NCI-H774 (cell line): Measurements from ENCODE around the gene CNN3.
"Not testable (repeated sequence)": the region's sequence is repeated elsewhere in the genome, so short reads cannot be mapped to it uniquely, and the experiment has no call there.

Source experiments
- DNase-seq: peaks from one replicate; lab custom pipeline; 2025; lab: John Stamatoyannopoulos, UW

CNN3 gene

GRCh38 chr1:94949681-94950661, 23.1 kb upstream of the CNN3 start:
- DNase-seq = peak; percentile 83

- no peak for DNase-seq
Observed at GRCh38 chr1:94947437-94947836, 20.5 kb upstream of the CNN3 start.

GRCh38 chr1:94946886-94947285, 20.0 kb upstream of the CNN3 start:
- DNase-seq = no peak

GRCh38 chr1:94942171-94943128, 15.5 kb upstream of the CNN3 start:
- no peak for DNase-seq

- not testable (repeated sequence) for DNase-seq
Observed at GRCh38 chr1:94941480-94941879, 14.6 kb upstream of the CNN3 start.

GRCh38 chr1:94940738-94941137, 13.8 kb upstream of the CNN3 start:
- no peak for DNase-seq

- DNase-seq = no peak
Observed at GRCh38 chr1:94937820-94938219, 10.9 kb upstream of the CNN3 start.

- no peak for DNase-seq
Observed at GRCh38 chr1:94936861-94937620, 10.1 kb upstream of the CNN3 start.

GRCh38 chr1:94935476-94935875, 8.6 kb upstream of the CNN3 start:
- DNase-seq = no peak

GRCh38 chr1:94935034-94935433, 8.1 kb upstream of the CNN3 start:
- DNase-seq = no peak

- no peak for DNase-seq
Observed at GRCh38 chr1:94934551-94934950, 7.6 kb upstream of the CNN3 start.

- DNase-seq = no peak
Observed at GRCh38 chr1:94931254-94931841, 4.4 kb upstream of the CNN3 start.

- no peak for DNase-seq
Observed at GRCh38 chr1:94929351-94930217, 2.7 kb upstream of the CNN3 start.

GRCh38 chr1:94928293-94928939, 1.5 kb upstream of the CNN3 start:
- no peak for DNase-seq

- peak; percentile 73 for DNase-seq
Observed at GRCh38 chr1:94927405-94928175, 680 bp upstream of the CNN3 start.

GRCh38 chr1:94926126-94926914, 590 bp downstream of the CNN3 start:
- peak; percentile 36 for DNase-seq

- peak; percentile 34 for DNase-seq
Observed at GRCh38 chr1:94925561-94926125, 1.3 kb downstream of the CNN3 start.

- no peak for DNase-seq
Observed at GRCh38 chr1:94925004-94925403, 1.9 kb downstream of the CNN3 start.
